Dermis blood vessel endothelial cell (primary cell): ENCODE results near the gene PRRC2B. TPM values are rescaled to one million over a fixed set of nuclear protein-coding genes. Genes with fewer than 3 reads are reported as not detected.
"Not testable (repeated sequence)": the region's sequence is repeated elsewhere in the genome, so short reads cannot be mapped to it uniquely, and the experiment has no call there.

Experiments
- DNase-seq: peaks from one replicate; pipeline ENCODE4 v3.0.0; 2010
- total RNA-seq: library from RNA; depleted of rRNA; stranded (reverse); fragments of >200 nt; gene quantifications from 2 replicates; pipeline ENCODE4 v1.2.3, GENCODE V29; 2014

The PRRC2B gene
- total RNA-seq, 1 donor from 2014 or later: 63.8 TPM

GRCh38 chr9:131438190-131438589, 44.3 kb downstream of the PRRC2B start:
- DNase-seq: no peak

- DNase-seq: no peak
Measured at GRCh38 chr9:131439224-131439623, 45.3 kb downstream of the PRRC2B start.

- no peak for DNase-seq
Measured at GRCh38 chr9:131441441-131441840, 47.6 kb downstream of the PRRC2B start.

- DNase-seq: no peak
Measured at GRCh38 chr9:131442351-131442750, 48.5 kb downstream of the PRRC2B start.

GRCh38 chr9:131443648-131444047, 49.8 kb downstream of the PRRC2B start:
- no peak for DNase-seq

GRCh38 chr9:131446276-131446675, 52.4 kb downstream of the PRRC2B start:
- DNase-seq: no peak

GRCh38 chr9:131447148-131447547, 53.3 kb downstream of the PRRC2B start:
- no peak for DNase-seq

- no peak for DNase-seq
Measured at GRCh38 chr9:131447600-131447999, 53.7 kb downstream of the PRRC2B start.

- DNase-seq: no peak
Measured at GRCh38 chr9:131448818-131449217, 54.9 kb downstream of the PRRC2B start.

GRCh38 chr9:131449276-131449675, 55.4 kb downstream of the PRRC2B start:
- DNase-seq: no peak

- DNase-seq: no peak
Measured at GRCh38 chr9:131454028-131454427, 60.1 kb downstream of the PRRC2B start.

GRCh38 chr9:131455655-131456054, 61.8 kb downstream of the PRRC2B start:
- DNase-seq: not testable (repeated sequence)

GRCh38 chr9:131457746-131458145, 63.9 kb downstream of the PRRC2B start:
- no peak for DNase-seq

GRCh38 chr9:131459056-131459455, 65.2 kb downstream of the PRRC2B start:
- DNase-seq: no peak

- no peak for DNase-seq
Measured at GRCh38 chr9:131461166-131461565, 67.3 kb downstream of the PRRC2B start.

GRCh38 chr9:131464354-131465000, 70.6 kb downstream of the PRRC2B start:
- peak; percentile 37 for DNase-seq

- no peak for DNase-seq
Measured at GRCh38 chr9:131465401-131465800, 71.5 kb downstream of the PRRC2B start.

GRCh38 chr9:131467214-131467935, 73.5 kb downstream of the PRRC2B start:
- DNase-seq: peak; percentile 31

- DNase-seq: no peak
Measured at GRCh38 chr9:131468031-131468430, 74.1 kb downstream of the PRRC2B start.

GRCh38 chr9:131469356-131469755, 75.5 kb downstream of the PRRC2B start:
- DNase-seq: no peak

- DNase-seq: no peak
Measured at GRCh38 chr9:131469951-131470350, 76.1 kb downstream of the PRRC2B start.

- no peak for DNase-seq
Measured at GRCh38 chr9:131470581-131470991, 76.7 kb downstream of the PRRC2B start.

GRCh38 chr9:131472085-131472484, 78.2 kb downstream of the PRRC2B start:
- DNase-seq: not testable (repeated sequence)

- DNase-seq: no peak
Measured at GRCh38 chr9:131473198-131473885, 79.5 kb downstream of the PRRC2B start.
